Transverse colon (tissue), 4 donors: ENCODE measurements around the gene POLR2I. TPM values are rescaled to one million over a fixed set of nuclear protein-coding genes. Genes with fewer than 3 reads are reported as not detected.
"Not testable (repeated sequence)": the region's sequence is repeated elsewhere in the genome, so short reads cannot be mapped to it uniquely, and the experiment has no call there.

Experiments used
- DNase-seq: peaks from one replicate; pipeline ENCODE4 v3.0.0-alpha.2; 2019
- H3K27ac ChIP-seq, 4 donors: fragments of 200-600 bp; sonication (generic); 2 replicates each; pipeline ENCODE4 v1.5.1; 2016 to 2018; ENCODE audit warnings: inconsistent platforms in 4 of 4
- H3K27me3 ChIP-seq: fragments of 200-600 bp; sonication (generic); 2 replicates; pipeline ENCODE4 v1.5.1; 2017; ENCODE audit warnings: inconsistent platforms
- H3K36me3 ChIP-seq, 4 donors: fragments of 200-600 bp; sonication (generic); 2 replicates each; pipeline ENCODE4 v1.5.1; 2017 to 2019; ENCODE audit warnings: inconsistent platforms in 4 of 4
- H3K4me1 ChIP-seq, 4 donors: fragments of 200-600 bp; sonication (generic); 2 replicates each; pipeline ENCODE4 v1.5.1; 2017 to 2020; ENCODE audit warnings: inconsistent platforms in 4 of 4
- H3K4me3 ChIP-seq, 4 donors: fragments of 200-600 bp; sonication (generic); 1 replicate in 1 of 4; 2 replicates in 3 of 4; pipeline versions ENCODE4 v1.5.1 to v1.6.1; 2017 to 2019; ENCODE audit warnings: inconsistent platforms in 4 of 4
- H3K9me3 ChIP-seq, 2 donors: fragments of 200-600 bp; sonication (generic); 2 replicates each; pipeline ENCODE4 v1.5.1; 2017 to 2019; ENCODE audit warnings: inconsistent platforms in 2 of 2
- EP300 ChIP-seq: sonication (generic); formaldehyde crosslinking; IDR thresholded peaks from one replicate; pipeline ENCODE4 v1.6.1; 2017; ENCODE audit warnings: antibody characterized with exemption, low read depth
- POLR2A ChIP-seq: fragments of 450-650 bp; IDR thresholded peaks from one replicate; pipeline ENCODE4 v1.6.1; 2016; ENCODE audit warnings: antibody characterized with exemption, mild to moderate bottlenecking, moderate library complexity
- POLR2AphosphoS5 ChIP-seq, 3 donors: sonication (generic); formaldehyde crosslinking; IDR thresholded peaks; one replicate each; pipeline ENCODE4 v1.6.1; 2016; ENCODE audit warnings: antibody characterized with exemption in 3 of 3
- WGBS, 2 donors: methylation state at CpG; one replicate each; pipeline ENCODE4 v1.1.5; 2018; ENCODE audit warnings: low coverage in 1 of 2; 5-methylcytosine and 5-hydroxymethylcytosine counted together
- in situ Hi-C, 4 donors: fragments of 200-750 bp; cut with MboI; loops; one replicate each; pipeline versions ENCODE4 v1.15.0 to v1.15.1; 2017; ENCODE audit warnings: low sequenced_read_pairs in 3 of 4, low pct_ligation_motif_present in 1 of 4, low pct_unique_long_range_greater_than_20kb in 1 of 4
- intact Hi-C: fragments of 100-400 bp; cut with DNase I; formaldehyde crosslinking; loops from one replicate; pipeline ENCODE4 v1.15.1; 2023; ENCODE audit warnings: low total_unique reads
- total RNA-seq, 4 donors: library from RNA; depleted of rRNA; stranded (reverse); fragments of >200 nt; gene quantifications; one replicate each; pipeline ENCODE4 v1.1.0, GENCODE V29; 2016
- TF ChIP-seq, protein P1 (sequence below), 5 experiments: fragments of 200-600 bp in 3 of 5; fragments of 450-650 bp in 2 of 5; sonication (generic) in 3 of 5; IDR thresholded peaks; 1 replicate in 2 of 5; 2 replicates in 3 of 5; pipeline ENCODE4 v1.5.1; 2016 to 2017; ENCODE audit warnings: antibody characterized with exemption in 5 of 5, inconsistent platforms in 3 of 5, mild to moderate bottlenecking in 2 of 5, moderate library complexity in 1 of 5

Gene POLR2I
- total RNA-seq, 4 donors from 2014 or later: 15.1 to 44.9 (median 44.0) TPM; not detected in 1

DNA sequence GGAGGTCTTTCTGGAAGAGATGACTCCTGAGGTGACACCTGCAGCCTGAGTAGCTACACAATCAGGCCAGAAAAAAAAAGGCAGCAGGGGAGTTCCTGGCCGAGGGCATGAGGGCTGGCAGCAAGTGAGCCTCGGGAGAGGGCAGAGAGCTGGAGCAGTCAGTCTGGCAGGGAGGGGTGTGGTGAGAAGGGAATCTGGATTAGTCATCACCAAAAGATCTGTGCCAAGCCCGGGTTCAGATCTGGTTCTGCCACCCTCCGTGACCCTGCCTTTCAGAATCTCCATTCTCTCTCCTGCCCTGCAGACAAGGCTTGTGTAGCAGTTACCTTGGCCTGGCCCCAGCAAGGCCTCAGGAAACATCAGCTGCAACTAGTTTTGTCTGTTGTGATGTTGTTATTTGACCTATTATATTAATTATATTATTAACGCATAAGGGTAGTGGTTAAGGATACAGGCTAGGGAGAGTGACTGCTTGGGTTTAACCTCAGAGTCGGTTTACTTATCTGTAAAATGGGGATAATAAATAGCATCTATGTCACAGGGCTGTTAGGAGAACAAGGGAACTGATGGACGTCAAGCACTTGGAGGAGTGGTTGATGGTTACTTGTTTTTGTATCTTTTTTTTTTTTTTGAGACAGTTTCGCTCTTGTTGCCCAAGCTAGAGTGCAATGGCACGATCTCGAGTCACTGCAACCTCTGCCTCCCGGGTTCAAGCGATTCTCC, 22.4 kb upstream of the POLR2I start:
- in situ Hi-C loops: no loop called here
- H3K4me3 ChIP-seq: peak overlapping the region in 2 of 4 donors; percentile 11 to 25
- H3K4me1 ChIP-seq: peaks cover 3 to 33% (median 27%) of the 10 kb centered on the region in 4 donors
- no peaks in the 10 kb centered on the region for H3K9me3 ChIP-seq
- H3K27me3 ChIP-seq: no peaks in the 10 kb centered on the region
- H3K36me3 ChIP-seq: peaks cover 0 to 2% (median under 1%) of the 10 kb centered on the region in 4 donors
- DNase-seq: peak; percentile 80
- TF ChIP-seq EP300 (no peak), POLR2AphosphoS5 (IDR thresholded peaks at IDR 0.05) (peak in 2 of 3 donors; percentile 72 to 76), POLR2A (peak; percentile 50)
- TF ChIP-seq, protein P1, sequence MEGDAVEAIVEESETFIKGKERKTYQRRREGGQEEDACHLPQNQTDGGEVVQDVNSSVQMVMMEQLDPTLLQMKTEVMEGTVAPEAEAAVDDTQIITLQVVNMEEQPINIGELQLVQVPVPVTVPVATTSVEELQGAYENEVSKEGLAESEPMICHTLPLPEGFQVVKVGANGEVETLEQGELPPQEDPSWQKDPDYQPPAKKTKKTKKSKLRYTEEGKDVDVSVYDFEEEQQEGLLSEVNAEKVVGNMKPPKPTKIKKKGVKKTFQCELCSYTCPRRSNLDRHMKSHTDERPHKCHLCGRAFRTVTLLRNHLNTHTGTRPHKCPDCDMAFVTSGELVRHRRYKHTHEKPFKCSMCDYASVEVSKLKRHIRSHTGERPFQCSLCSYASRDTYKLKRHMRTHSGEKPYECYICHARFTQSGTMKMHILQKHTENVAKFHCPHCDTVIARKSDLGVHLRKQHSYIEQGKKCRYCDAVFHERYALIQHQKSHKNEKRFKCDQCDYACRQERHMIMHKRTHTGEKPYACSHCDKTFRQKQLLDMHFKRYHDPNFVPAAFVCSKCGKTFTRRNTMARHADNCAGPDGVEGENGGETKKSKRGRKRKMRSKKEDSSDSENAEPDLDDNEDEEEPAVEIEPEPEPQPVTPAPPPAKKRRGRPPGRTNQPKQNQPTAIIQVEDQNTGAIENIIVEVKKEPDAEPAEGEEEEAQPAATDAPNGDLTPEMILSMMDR (IDR thresholded peaks at IDR 0.05): no peak
- 56 to 74% methylated on average over 7 to 12 of the region's 12 CpGs for WGBS, 2 donors
- intact Hi-C loops: no loop called here
- H3K27ac ChIP-seq: peak overlapping the region; percentile 80 to 85 (median 83)

DNA sequence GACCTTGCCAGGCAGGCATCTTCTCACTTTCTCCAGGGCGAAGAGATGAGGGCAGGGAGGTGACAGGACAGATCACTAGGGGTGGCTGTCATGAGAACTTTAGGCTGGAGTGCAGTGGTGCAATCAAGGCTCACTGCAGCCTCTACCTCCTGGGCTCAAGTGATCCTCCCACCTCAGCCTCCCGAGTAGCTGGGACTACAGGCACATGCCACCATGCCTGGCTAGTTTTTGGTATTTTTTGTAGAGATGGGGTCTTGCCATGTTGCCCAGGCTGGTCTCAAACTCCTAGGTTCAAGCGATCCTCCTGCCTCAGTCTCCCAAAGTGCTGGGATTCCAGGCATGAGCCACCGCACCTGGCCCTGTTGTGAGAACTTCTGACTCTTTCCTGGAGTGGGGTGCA, 20.2 kb upstream of the POLR2I start:
- in situ Hi-C loops: loop anchor here in 2 of 4 donors (5.0 kb wide), 2 partner anchors 32 to 37 kb away; no protein-coding TSS in a partner anchor
- H3K9me3 ChIP-seq, DNase-seq, H3K27ac ChIP-seq, H3K36me3 ChIP-seq, intact Hi-C loops, H3K27me3 ChIP-seq, H3K4me3 ChIP-seq: not testable (repeated sequence)
- 88% methylated on average over 4 of the region's 4 CpGs; no CpG with 5 or more reads in 1 of the 2 donors for WGBS, 2 donors
- peaks cover 0 to 33% (median 23%) of the 10 kb centered on the region in 4 donors for H3K4me1 ChIP-seq

- H3K27me3 ChIP-seq, H3K36me3 ChIP-seq, H3K9me3 ChIP-seq, intact Hi-C loops, H3K4me3 ChIP-seq, H3K27ac ChIP-seq, DNase-seq: not testable (repeated sequence)
- WGBS, 2 donors: 65 to 71% methylated on average over 3 to 6 of the region's 6 CpGs
- in situ Hi-C loops: loop anchor here in 2 of 4 donors (5.0 kb wide), 2 partner anchors 36 to 41 kb away; no protein-coding TSS in a partner anchor
- peaks cover 7 to 31% (median 22%) of the 10 kb centered on the region in 4 donors for H3K4me1 ChIP-seq
Observed at GRCh38 chr19:36131221-36131620, 16.5 kb upstream of the POLR2I start.

GRCh38 chr19:36128392-36128736, 13.7 kb upstream of the POLR2I start:
- intact Hi-C loops: no loop called here
- TF ChIP-seq POLR2AphosphoS5 (IDR thresholded peaks at IDR 0.05) (no peak), EP300 (no peak)
- TF ChIP-seq, protein P1 (IDR thresholded peaks at IDR 0.05): no peak
- DNase-seq: peak; percentile 64
- H3K27me3 ChIP-seq: no peaks in the 10 kb centered on the region
- peak overlapping the region; percentile 91 to 97 (median 94) for H3K27ac ChIP-seq
- peaks cover 0 to 6% (median 3%) of the 10 kb centered on the region in 4 donors for H3K36me3 ChIP-seq
- H3K9me3 ChIP-seq: no peaks in the 10 kb centered on the region
- in situ Hi-C loops: loop anchor here in 1 of 4 donors (5.0 kb wide), 1 partner anchor 44 kb away; no protein-coding TSS in a partner anchor
- H3K4me3 ChIP-seq: peak overlapping the region; percentile 13 to 55 (median 40)
- 12 to 56% methylated on average over 3 to 10 of the region's 10 CpGs for WGBS, 2 donors
- peaks cover 7 to 29% (median 21%) of the 10 kb centered on the region in 4 donors for H3K4me1 ChIP-seq

- H3K36me3 ChIP-seq: peaks cover 0 to 13% (median 5%) of the 10 kb centered on the region in 4 donors
- H3K9me3 ChIP-seq: no peaks in the 10 kb centered on the region
- H3K4me3 ChIP-seq: no peak overlapping the region
- H3K27me3 ChIP-seq: no peaks in the 10 kb centered on the region
- DNase-seq: no peak
- TF ChIP-seq POLR2AphosphoS5 (IDR thresholded peaks at IDR 0.05): no peak
- no peak for TF ChIP-seq POLR2A
- TF ChIP-seq, protein P1 (IDR thresholded peaks at IDR 0.05): no peak
- TF ChIP-seq EP300: no peak
- in situ Hi-C loops: loop anchor here in 1 of 4 donors (5.0 kb wide), 1 partner anchor 47 kb away; no protein-coding TSS in a partner anchor
- H3K27ac ChIP-seq: no peak overlapping the region
- WGBS, 2 donors: 62 to 68% methylated on average over 8 to 9 of the region's 9 CpGs
- intact Hi-C loops: no loop called here
- peaks cover 7 to 19% (median 17%) of the 10 kb centered on the region in 4 donors for H3K4me1 ChIP-seq
Observed at GRCh38 chr19:36125557-36125956, 10.9 kb upstream of the POLR2I start.
